NOMO-1 treated with DMSO at 0.1 percent for 48 hours (cell line): Measurements from ENCODE around the gene FBXL19.
"Not testable (repeated sequence)": the region's sequence is repeated elsewhere in the genome, so short reads cannot be mapped to it uniquely, and the experiment has no call there.

Source experiments
- DNase-seq: peaks from one replicate; lab custom pipeline; 2025; ENCODE audit not compliant: unreplicated experiment; lab: John Stamatoyannopoulos, UW

Gene FBXL19

DNA sequence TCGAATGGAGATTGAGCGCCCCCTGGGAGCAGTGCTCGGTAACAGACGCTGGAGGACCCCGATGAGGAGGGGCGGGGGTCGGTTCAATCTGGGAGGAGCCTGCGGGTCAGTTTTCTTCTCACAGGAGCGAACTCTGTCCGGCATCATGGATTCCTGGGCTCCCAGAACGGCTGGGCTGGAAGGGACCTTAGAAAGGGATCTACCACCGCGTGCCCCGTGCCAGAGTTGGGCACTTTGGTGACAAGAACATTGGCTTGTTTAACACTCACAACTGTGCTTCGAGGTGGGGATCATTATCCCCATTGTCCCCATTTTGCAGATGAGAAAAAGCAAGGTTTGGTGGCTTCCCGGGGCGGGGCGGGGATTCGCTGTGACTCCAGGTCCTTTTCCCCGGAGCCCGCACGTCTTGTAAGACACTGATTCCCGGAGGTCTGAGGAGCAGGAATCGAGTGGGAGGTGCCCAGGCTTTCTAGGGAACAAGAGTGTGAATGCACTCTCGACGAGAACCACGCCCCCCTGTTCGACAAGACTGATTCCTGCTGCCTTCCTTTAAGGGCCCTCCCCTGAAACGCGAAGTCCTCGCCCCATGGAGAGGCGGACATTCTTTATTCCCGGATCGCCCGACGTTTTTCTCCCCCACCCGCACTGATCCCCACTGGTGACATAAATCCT is 1.5 kb upstream of the FBXL19 start:
- DNase-seq, result peak; percentile 83

DNA sequence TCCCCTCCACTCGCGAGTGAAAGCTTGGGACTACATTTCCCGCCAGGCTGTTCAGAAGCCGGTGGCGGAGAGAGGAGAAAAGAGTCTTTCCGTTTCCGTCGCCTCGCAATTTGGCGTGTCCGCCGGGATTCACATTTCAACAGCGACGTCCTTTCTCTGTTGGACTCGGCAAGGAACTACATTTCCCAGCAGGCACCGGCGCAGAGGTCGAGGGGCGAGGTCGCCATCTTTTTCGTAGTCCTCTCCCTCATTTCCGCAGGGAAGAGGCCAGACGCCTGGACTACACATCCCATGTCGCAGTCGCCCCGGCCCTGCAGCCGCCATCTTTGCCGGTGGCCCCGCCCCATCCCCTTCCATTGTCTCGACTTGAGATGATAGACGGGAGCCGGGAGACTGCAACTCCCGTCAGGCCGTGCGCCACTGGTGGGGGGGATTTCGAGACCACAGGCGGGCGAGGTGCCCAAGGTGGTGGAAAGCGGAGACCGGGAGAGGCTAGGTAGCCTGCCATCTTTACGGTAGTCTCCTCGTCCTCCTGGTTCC is 882 bp upstream of the FBXL19 start:
- peak; percentile 99 for DNase-seq

DNA sequence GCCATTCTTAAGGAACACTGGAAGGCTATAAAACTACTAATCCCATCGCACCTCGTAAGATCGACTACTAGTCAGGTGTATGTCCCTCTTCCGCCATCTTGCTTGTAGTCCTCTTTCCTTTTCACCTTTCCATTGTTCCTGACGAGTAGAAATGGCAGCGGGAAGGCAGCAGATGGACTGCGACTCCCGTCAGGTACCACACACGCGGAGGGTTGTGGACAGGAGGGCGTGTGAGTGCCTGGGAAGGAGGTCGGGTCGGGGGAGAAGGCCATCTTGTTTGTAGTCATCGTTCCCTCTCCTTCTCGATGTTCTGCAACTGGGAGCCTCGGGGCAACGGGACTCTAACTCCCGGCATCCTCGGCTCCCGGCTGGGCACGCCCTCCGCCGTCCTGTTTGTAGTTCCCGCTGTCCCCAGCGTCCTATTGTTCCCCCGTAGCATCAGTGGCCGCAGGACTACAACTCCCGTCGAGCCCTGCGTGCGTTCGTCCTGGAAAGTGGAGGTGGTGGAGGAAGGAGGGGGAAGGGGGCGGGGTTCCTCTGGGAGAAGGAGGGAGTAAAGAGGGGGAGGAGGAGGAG is 324 bp upstream of the FBXL19 start:
- DNase-seq, result peak; percentile 99

DNA sequence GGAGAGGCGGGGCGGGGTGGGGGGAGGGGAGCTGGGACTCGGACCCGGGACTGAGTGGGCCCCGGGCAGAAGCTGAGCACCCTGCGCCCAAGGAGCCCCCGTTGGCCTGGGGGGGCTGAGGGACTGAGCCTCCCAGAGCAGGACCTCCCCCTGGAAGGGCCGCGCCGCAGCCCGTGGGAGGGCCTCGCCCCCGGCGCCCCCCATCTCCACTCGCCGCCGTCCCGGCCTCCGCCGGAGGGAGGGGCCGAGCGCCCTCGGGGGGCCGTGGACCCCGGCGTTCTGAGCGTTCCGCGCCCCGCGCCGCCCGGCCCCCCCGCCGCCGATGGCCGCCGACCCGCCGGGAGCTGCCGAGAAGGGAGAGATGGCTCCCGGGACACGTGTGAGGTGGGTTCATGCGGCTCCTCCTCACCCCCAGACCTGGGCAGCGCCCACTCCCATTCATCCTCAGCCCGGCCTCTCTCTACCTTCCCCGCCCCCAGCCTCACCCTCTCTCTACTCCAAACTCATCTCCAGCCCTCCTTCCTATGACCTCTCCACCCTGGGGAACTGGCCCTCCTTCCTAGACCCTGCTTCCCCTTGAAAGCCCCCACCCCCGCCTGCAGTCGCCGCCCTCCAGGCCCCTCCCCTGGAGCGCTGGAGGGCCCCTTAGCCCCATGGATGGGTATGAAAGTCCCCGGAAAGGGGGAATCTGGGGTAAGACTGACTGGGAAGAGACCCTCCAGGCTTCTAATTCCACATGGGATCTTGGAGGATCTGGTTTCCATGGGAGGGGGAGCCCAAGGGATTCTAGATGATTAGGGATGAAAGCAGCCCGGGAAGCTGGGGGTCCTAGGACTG is 922 bp downstream of the FBXL19 start:
- no peak for DNase-seq

DNA sequence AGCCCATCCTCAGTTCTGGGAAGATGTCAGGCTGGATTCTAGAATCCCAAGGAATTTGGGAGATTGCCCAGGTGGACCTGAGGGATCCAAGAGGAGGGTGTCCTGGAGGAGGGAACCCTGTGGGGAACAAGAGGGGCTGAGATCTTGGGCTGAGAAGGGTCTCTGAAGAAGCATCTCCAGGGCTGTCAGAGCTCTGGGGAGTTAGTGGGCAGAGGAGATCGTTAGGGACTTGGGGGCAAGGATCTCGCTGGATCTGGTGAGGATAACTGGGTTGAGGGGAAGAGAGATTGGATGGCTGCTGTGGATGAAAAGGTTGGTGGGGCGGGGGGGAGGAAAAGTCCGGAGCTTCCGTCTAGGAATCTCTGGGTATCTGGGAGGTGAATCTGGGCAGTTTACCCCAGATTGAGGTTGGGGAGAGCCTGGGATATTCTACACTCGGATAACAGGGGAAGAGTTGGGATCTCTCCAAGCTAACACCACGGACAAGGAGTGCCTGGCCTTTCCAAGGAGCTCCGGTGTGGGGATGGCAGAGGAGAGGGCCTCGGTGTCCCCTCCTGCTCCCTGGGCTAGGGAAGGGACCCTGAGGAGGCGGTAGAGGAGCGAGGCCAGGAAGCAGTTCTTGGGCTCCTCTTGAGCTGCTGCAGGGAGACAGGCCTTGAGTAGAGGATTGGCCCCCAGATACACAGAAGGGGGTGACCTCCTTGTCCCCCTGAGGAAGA is 1.7 kb downstream of the FBXL19 start:
- no peak for DNase-seq

DNA sequence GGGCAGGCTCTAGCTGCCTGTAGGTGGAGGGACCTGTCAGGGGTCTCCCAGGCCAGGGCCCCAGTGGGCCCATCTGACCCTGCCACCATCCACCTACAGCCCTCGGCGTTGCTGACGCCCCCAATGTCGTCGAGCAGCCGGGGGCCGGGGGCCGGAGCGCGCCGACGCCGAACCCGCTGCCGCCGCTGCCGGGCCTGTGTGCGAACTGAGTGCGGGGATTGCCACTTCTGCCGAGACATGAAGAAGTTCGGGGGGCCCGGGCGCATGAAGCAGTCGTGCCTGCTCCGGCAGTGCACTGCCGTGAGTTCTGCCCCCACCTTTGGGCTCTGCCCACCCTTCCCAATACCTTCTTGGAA is 2.2 kb downstream of the FBXL19 start:
- DNase-seq, result no peak

DNA sequence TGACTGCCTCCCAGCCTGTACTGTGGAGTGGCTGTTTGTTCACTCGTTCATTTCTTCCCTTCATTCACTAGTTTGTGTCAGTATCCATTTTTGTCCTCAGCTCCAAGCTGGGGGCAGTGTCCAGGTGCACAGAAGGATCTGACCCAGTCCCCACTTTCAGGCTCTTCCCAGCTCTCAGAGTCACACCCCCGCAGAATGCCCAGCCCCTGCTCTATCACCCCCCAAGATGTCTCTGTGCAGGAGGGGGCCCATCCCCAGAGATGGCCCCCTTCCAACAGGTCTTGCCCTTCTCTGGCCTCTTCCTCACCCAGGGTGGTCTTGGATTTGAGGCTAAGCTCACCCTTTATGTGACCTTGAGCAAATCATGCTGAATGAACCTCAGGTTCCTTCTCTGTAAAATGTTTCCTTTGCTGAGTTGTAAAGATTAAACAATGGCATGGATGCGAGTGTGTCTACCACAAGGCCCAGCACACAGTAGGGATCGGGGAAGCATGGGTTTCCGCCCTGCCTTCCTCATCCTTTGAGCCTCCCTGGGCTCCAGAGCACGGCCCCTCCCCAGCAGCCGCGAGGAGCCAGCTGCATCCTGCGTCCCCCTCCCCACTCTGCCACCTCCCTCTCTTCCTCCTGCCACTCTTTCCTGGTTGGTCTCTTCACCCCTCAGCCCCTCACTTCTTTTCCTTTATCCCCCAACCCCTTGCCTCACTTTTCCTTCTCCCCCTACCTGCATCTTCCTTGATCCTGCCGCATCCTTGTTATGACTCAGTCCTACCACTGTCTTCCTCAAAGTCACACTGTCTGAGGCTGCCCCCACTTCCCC is 2.8 kb downstream of the FBXL19 start:
- no peak for DNase-seq

DNA sequence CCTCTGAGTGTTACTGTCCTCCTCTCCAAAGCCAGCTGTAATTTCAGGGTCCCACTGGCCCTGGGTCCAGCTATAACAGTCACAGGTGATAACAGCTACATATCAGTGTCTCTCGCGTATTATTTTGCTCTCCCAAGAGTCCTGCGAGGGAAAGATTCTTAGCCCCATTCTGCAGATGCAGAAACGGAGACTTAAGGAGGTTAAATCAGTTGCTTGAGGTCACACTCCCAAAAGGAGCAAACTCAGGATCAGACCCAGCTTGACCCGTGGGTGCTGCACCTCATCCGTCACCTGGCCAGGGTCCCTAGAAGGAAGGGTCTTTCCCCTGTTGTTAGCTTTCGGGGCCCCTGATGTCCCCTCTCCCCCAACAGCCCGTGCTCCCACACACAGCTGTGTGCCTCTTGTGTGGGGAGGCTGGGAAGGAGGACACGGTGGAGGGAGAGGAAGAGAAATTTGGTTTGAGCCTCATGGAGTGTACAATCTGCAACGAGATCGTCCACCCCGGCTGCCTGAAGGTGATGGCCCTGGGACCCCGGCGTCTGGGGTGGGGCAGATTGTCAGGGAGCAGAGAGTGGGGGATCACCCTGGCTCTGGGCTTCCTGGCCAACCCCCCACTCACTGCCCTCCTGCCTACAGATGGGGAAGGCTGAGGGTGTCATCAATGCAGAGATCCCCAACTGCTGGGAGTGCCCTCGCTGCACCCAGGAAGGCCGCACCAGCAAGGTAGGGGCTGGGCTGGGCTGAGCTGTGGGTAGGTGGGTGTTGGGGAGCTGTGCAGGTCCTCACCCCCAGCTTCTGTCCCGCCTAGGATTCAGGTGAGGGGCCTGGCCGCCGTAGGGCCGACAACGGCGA is 3.8 kb downstream of the FBXL19 start:
- no peak for DNase-seq

DNA sequence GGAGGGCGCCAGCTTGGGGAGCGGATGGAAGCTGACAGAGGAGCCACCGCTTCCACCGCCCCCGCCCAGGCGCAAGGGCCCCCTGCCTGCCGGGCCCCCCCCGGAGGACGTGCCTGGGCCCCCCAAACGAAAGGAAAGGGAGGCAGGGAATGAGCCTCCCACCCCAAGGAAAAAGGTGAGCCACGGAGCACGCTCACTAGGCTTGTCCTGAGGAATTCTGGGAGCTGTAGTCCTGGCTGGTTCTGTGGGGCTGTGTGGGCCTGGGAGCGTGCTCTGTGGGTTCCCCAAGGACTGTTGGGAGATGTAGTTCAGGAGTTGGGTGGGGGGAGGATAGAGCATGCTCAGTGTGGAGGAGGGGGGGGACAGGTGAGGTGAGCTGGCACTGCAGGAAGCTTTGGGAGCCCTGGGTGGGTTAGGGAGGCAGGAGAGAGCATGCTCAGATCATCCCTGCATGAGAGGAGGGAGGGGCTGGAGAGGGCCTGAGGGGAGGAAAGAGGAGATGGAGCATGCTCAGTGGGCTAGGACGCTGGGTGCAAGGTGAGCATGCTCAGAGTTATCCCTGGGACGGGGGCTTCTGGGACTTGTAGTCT is 4.5 kb downstream of the FBXL19 start:
- no peak for DNase-seq

DNA sequence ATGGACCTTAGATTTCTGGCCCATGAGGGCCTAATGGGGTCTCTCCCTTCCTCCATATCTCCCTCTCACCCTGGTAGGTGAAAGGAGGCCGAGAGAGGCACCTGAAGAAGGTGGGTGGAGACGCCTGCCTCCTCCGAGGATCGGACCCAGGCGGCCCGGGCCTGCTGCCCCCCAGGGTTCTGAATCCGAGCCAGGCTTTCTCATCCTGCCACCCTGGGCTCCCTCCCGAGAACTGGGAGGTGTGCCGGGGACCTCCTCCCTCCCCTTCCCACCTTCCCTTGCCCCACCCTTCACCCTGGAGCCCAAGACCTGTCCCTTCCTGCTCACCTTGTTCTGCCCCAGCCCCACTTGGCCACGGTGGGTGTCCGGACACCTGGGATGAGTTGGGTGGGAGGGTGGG is 5.0 kb downstream of the FBXL19 start:
- no peak for DNase-seq

DNA sequence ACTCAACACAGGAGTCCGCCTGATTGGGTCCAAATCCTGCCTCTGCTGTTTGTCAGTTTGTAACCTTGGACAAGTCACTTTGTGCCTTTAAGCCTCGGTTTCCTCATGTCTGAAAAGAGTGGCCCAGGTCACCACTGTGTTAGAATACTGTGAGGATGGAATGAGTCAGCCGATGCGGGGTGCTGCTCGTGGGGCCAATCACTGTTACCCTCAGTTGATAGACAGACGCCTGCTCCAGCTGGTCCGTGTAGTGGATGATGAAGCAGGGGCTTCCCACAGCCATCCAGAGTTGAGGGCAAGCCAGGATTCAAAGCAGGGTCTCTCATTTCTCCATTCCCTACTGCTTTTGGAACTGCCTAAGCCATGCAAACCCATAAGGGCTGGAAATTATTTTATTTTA is 5.8 kb downstream of the FBXL19 start:
- DNase-seq, result no peak

DNA sequence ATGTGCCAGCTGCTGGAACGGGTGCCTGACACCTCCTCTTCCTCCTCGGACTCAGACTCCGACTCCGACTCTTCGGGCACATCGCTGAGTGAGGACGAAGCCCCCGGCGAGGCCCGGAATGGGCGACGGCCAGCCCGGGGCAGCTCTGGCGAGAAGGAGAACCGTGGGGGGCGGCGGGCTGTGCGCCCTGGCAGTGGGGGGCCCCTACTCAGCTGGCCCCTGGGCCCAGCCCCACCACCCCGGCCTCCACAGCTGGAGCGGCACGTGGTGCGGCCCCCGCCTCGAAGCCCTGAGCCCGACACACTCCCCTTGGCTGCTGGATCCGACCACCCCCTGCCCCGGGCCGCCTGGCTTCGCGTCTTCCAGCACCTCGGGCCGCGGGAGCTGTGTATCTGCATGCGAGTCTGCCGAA is 6.8 kb downstream of the FBXL19 start:
- DNase-seq, result no peak

DNA sequence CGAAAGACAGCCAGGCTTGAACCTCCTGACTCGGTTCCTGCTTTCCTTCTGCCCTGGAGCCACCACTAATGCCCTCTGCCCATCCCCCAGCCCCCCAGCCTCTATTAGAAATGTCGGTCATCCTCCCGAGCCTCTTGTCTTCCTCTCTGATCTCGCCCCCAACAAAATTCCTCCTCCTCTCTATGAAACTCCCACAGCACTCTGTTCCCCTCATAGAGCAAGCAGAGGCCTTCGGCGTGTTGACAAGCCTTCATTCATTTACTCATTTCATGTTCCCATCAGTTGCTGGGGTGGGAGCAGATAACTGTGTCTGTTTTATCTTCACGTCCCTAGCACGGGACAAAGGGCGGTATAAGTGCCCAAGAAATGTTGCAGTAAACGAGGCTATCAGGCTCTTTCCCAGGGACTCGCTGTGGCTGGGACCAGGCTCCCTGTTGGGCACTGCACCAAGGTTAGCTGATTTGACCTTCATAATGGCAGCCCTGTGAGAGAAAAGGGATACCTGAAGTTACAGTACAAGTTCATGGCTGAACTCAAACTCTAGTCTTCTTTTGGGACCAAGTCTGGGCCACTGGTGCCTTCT is 7.8 kb downstream of the FBXL19 start:
- DNase-seq, result no peak

DNA sequence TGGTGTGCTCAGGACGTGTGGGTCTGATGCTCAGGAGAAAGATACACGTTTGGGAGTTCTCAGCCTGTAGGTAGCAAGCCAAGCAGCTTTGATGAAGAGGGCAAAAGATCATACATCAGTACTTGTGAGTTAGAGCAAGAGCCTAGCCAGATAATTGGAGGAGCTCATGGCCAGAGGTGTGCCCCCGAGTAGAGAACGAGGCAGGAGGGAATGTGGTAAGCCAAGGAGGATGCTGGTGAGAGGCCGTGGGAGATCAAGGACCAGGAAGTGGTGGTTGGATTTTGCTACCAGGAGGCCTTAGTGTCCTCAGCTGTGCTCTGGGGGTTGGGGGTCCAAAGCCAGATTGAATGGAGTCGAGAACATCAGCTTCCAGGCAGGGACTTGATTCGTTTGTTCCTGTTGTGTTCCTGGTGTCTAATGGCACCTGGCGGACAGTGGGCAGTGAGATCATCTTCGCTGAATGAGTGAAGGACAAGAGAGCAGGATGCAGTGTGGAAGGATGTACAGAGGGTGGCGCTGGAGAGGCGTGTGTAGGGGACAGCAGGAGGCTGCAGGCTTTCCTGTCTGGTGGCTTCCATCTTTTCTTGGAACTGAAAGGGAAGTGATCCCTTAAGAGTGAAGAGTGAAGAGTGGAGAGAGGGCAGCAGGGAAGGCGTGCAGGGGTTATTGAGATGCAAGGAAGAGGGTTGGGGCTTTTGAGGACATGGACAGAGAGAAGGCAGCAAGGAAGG is 11.6 kb downstream of the FBXL19 start:
- DNase-seq, result peak; percentile 41

DNA sequence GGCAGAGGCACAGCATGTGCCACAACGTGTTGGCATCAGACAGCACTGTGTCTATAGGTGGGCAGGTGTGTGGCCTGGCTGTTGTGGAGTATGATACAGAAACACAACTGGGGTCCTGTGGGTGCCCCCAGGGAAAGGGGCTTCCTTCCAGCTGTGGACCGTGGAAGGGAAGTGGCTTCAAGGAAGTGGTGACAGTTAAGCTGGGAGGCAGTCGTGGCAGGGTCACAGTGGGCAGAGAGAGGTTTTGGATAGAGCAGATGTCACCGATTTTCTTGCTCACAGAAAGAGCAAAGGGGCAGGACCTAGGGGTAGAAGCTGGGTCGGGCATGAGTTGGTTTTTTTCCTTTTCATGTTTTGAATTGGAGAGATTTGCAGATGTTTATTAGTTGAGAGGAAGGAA is 14.3 kb downstream of the FBXL19 start:
- no peak for DNase-seq

DNA sequence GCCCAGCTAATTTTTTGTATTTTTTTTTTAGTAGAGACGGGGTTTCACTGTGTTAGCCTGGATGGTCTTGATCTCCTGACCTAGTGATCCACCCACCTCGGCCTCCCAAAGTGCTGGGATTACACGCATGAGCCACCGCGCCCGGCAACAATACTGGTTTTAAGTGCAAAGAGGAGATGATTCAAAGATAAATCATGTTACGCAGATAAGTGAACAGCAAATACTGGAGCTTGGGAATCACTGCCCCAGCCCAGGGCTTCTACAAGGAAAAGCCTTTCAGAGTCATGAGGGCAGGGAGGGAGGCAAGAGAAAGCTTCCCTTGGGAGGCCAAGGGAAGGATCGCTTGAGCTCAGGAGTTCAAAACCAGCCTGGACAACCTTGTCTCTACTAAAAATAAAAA is 16.2 kb downstream of the FBXL19 start:
- not testable (repeated sequence) for DNase-seq

DNA sequence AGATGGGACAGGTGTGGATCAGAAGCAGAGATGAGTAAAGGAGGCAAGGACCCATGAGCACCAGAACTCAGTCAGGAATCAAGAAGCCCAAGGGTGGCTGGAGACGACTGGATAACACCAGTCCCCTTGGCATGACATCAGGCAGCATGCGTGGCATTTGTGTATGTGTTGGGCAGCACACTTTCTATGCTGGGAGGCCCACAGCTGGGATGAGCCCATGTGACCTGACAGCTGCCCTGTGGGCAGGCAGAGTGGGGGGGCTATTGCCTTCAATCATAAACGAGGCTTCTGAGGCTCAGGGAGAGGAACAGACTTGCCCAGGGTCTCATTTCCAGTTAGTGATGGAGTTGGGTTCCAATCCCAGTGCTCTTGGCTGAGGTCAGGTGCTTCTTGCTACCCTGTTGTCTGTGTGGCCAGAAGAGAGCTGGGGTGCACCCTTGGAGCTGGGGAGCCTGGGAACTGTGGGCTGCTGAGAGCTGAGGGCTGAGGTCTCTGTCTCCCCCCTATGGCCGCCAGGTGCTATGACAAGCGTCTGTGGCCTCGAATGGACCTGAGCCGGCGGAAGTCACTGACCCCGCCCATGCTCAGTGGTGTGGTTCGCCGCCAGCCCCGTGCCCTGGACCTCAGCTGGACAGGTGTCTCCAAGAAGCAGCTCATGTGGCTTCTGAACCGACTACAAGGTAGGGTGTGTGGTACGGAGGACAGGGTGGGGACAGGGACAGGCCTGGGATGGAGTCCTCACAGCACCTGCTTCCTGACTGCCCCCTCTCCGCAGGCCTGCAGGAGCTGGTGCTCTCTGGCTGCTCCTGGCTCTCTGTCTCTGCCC is 18.4 kb downstream of the FBXL19 start:
- DNase-seq, result peak; percentile 65
